Mammary epithelial cell (primary cell): ENCODE measurements around the gene SLC22A31.

Experiments
- CTCF ChIP-seq, 2 donors: IDR thresholded peaks in 1 of 2; conservative IDR thresholded peaks in 1 of 2; 2 replicates each; pipeline ENCODE4 v1.5.1; 2011 to 2012; ENCODE audit warnings: inconsistent platforms in 2 of 2, low read length in 2 of 2, mild to moderate bottlenecking in 2 of 2, control low read depth in 1 of 2, low read depth in 1 of 2; ENCODE audit not compliant: insufficient read depth in 1 of 2; ENCODE audit errors: extremely low read depth in 1 of 2
- EZH2 ChIP-seq: IDR thresholded peaks from 2 replicates; pipeline ENCODE4 v1.6.1; 2012; ENCODE audit warnings: low read length, inconsistent platforms, borderline replicate concordance

DNA sequence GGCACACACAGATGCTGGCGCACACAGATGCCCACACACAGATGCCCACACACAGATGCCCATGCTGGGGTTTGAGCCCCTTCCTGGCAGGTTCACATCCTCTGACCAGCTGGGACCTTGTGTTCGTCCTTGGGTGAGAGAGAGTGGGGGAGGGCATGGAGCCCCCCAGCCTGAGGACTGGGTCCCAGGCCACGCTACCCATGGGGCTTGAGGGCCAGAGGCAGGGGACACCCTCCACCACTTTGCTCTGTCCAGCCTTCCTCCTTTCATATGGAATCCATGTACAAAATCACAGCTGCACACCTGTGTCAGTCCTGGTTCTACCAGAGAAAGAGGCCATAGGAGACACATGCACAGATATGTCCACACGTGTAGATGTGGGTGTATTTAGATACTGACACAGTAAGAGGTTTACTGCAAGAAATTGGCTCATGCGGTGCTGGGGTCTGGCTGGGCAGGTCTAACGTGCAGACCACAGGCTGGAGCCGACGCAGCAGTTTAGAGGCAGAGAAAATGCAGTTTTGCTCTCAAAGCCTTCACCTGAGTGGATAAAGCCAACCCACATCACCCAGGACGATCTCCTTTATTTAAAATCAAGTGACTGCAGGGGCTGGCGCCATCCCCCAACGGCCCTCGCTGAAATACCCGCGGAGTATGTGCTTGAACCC is 10.8 kb downstream of the SLC22A31 start:
- TF ChIP-seq CTCF (conservative IDR thresholded peaks at IDR 0.05 in 1 of 2, IDR thresholded peaks at IDR 0.05 in 1 of 2; ENCODE audit: extremely low read depth in 1 of 2, insufficient read depth in 1 of 2, low read depth in 1 of 2, low read length in 2 of 2): no peak
- no peak for TF ChIP-seq EZH2
